ENCODE results near the gene SLN. TPM values are rescaled to one million over a fixed set of nuclear protein-coding genes. Genes with fewer than 3 reads are reported as not detected.

SLN gene
- total and polyA plus RNA-seq, 9 donors, result 0.60 to 5.1 TPM; not detected in 7

DNA sequence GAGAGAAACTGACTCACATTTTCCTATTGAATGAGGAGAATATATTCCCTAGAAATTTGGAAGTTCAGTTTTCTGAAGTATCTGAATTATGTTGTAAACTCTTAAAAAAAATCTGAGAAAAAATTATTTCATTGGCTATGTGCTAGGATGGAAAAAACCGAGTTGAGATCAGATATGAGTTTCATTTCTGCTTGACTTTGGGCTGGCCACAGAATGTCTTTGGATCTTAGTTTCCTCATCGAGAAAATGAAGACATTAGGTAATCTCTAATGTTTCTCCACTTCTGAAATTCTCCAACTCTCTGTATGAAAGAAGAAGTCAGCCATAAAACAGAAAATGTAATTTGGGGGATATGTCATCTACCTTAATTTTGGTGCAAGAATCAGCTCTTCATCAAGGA lies 28.8 kb downstream of the SLN start:
- no peaks in the 10 kb centered on the region for H3K27me3 ChIP-seq
- 73 to 75% (median 74%) methylated on average over 2 of the region's 2 CpGs for WGBS, 3 donors
- intact Hi-C loops (cut with DNase I), result loop anchor here in 1 of 4 donors (10.0 kb wide), 1 partner anchor 98 kb away; no protein-coding TSS in a partner anchor
- H3K27ac ChIP-seq, result no peak overlapping the region
- H3K4me1 ChIP-seq (ENCODE audit: insufficient read depth), result no peaks in the 10 kb centered on the region
- TF ChIP-seq POLR2A (IDR thresholded peaks at IDR 0.05), result no peak
- TF ChIP-seq EP300 (IDR thresholded peaks at IDR 0.05), result no peak
- TF ChIP-seq, protein P1, sequence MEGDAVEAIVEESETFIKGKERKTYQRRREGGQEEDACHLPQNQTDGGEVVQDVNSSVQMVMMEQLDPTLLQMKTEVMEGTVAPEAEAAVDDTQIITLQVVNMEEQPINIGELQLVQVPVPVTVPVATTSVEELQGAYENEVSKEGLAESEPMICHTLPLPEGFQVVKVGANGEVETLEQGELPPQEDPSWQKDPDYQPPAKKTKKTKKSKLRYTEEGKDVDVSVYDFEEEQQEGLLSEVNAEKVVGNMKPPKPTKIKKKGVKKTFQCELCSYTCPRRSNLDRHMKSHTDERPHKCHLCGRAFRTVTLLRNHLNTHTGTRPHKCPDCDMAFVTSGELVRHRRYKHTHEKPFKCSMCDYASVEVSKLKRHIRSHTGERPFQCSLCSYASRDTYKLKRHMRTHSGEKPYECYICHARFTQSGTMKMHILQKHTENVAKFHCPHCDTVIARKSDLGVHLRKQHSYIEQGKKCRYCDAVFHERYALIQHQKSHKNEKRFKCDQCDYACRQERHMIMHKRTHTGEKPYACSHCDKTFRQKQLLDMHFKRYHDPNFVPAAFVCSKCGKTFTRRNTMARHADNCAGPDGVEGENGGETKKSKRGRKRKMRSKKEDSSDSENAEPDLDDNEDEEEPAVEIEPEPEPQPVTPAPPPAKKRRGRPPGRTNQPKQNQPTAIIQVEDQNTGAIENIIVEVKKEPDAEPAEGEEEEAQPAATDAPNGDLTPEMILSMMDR (IDR thresholded peaks at IDR 0.05), result no peak
- no peaks in the 10 kb centered on the region for H3K36me3 ChIP-seq
- H3K9me3 ChIP-seq, result no peaks in the 10 kb centered on the region
- H3K4me3 ChIP-seq, result no peak overlapping the region
- no peak for DNase-seq

DNA sequence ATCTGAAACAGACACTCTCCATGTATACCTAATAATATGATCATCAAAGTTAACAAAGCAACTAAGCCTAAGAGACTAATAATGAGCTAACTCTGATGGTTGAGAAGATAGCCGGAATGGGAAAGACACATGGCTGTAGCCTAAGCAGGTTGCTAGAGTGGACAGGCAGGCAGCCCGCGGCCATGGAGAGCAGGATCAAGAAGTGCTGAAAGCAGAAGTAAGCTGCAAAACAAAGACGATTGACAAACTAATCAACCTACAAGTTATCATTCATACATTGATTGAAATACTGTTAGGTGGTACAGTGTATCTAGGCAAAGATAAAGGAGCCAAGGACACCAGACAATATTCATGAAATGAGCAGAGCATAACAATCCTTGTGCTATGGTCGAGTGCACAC lies 29.3 kb downstream of the SLN start:
- Histone ChIP-seq H3K4me1 (ENCODE audit: insufficient read depth) (no peaks in the 10 kb centered on the region), H3K27ac (no peak overlapping the region), H3K9me3 (no peaks in the 10 kb centered on the region), H3K4me3 (no peak overlapping the region), H3K27me3 (no peaks in the 10 kb centered on the region), H3K36me3 (no peaks in the 10 kb centered on the region)
- intact Hi-C loops (cut with DNase I), result loop anchor here in 1 of 4 donors (10.0 kb wide), 1 partner anchor 98 kb away; no protein-coding TSS in a partner anchor
- 76 to 83% (median 77%) methylated on average over 5 of the region's 5 CpGs for WGBS, 3 donors
- TF ChIP-seq, protein P1 (IDR thresholded peaks at IDR 0.05), result no peak
- TF ChIP-seq POLR2A (IDR thresholded peaks at IDR 0.05), result no peak
- TF ChIP-seq EP300 (IDR thresholded peaks at IDR 0.05), result no peak
- DNase-seq, result no peak

DNA sequence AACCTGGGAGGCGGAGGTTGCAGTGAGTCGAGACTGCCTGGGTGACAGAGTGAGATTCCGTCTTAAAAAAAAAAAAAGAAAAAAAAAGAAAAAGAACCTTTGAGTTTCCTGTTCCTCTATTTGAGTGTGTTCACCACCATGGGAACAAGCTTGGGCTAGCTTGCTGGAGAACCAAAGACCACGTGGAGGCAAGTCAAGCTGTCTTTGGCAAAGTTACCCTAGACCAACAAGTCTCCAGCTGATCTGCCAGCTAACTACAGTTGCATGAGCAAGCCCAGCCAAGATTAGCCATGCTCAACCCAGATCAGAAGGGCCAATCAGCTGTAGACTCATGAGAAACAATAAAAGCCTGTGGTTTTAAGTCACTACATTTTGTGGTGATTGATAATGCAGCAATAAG lies 29.7 kb downstream of the SLN start:
- H3K36me3 ChIP-seq, result no peaks in the 10 kb centered on the region
- WGBS, 3 donors, result 82 to 88% (median 82%) methylated on average over 4 of the region's 4 CpGs

DNA sequence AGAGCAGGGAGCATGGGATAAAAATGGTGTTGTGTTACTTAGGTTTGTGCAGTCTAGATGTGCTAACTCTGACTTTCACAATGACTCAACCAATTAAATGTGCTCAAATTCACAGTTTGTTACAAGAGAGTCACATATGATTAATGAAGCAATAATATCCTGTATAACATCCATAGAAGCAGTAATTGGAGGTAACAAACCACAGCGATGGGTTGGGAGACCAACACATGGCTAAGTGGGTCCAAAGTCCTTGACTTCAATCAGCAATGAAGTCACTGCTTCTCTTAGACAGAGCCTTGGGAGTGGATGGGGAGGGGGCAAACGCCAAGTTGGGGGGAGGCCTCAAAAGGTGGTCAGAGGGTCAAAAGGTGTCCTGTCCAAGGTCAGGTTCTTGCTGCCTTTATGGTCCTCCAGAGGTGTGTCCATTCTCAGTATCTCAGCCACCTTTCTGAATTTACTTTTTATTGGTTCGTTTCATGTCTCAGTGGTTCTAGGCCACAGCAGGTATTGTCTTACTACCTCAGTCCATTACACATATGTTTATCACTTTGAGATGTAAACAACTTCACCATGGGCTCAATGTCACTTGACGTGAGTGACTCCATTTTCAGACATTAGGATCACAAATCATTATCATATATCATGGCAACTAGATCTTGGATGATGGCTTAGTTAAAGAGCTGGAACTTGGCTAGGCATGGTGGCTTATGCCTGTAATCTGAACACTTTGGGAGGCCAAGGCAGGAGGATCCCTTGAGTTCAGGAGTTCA lies 32.4 kb downstream of the SLN start:
- Histone ChIP-seq H3K36me3 (no peaks in the 10 kb centered on the region), H3K9me3 (no peaks in the 10 kb centered on the region), H3K4me3 (no peak overlapping the region), H3K27ac (no peak overlapping the region), H3K27me3 (no peaks in the 10 kb centered on the region), H3K4me1 (ENCODE audit: insufficient read depth) (no peaks in the 10 kb centered on the region)
- 90 to 91% (median 90%) methylated on average over 4 of the region's 4 CpGs for WGBS, 3 donors
- no peak for TF ChIP-seq EP300 (IDR thresholded peaks at IDR 0.05)
- TF ChIP-seq, protein P1 (IDR thresholded peaks at IDR 0.05), result no peak
- TF ChIP-seq POLR2A (IDR thresholded peaks at IDR 0.05), result no peak
- intact Hi-C loops (cut with DNase I), result loop anchor here in 1 of 4 donors (10.0 kb wide), 1 partner anchor 95 kb away; no protein-coding TSS in a partner anchor
- DNase-seq, result no peak

More for the DNA sequence above, 29.7 kb downstream of the SLN start:
- no peak for TF ChIP-seq EP300 (IDR thresholded peaks at IDR 0.05)
- TF ChIP-seq POLR2A (IDR thresholded peaks at IDR 0.05), result no peak
- TF ChIP-seq, protein P1 (IDR thresholded peaks at IDR 0.05), result no peak
- no peak for DNase-seq
- Histone ChIP-seq H3K27ac (no peak overlapping the region), H3K27me3 (no peaks in the 10 kb centered on the region), H3K9me3 (no peaks in the 10 kb centered on the region), H3K4me3 (no peak overlapping the region), H3K4me1 (ENCODE audit: insufficient read depth) (no peaks in the 10 kb centered on the region)
- intact Hi-C loops (cut with DNase I), result loop anchor here in 1 of 4 donors (10.0 kb wide), 1 partner anchor 97 kb away; no protein-coding TSS in a partner anchor

All from ovary (tissue), 9 donors.